CD4-positive, alpha-beta T cell treated with Interferon gamma for 1 hour (primary cell): ENCODE measurements around the gene RBL2.
"Not testable (repeated sequence)": the region's sequence is repeated elsewhere in the genome, so short reads cannot be mapped to it uniquely, and the experiment has no call there.

Experiments used
- DNase-seq: peaks from one replicate; pipeline ENCODE4 v3.0.0-alpha.2; 2020

RBL2 gene

GRCh38 chr16:53509906-53510703 lies 75.8 kb downstream of the RBL2 start:
- DNase-seq, result peak; percentile 39

DNA sequence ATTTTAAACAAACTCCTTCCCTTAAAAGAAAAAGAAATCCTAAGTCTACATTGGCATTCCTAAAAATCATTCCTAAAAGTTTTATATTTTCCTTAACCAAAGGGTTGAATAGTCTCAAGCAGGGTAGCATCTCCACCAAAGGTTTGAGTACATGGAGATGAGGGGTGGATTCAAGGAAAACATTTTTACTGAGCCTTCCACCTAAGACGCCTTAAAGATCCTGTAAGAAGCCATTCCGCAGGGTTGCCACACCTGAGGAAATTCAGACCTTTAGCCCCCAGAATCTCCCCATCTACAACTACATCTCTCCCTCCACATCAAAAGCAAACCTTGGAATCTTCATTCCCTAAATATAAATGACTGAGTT lies 76.4 kb downstream of the RBL2 start:
- no peak for DNase-seq

- DNase-seq, result no peak
Observed at GRCh38 chr16:53511084-53511402, 76.8 kb downstream of the RBL2 start.

- no peak for DNase-seq
Observed at GRCh38 chr16:53511403-53512280, 77.4 kb downstream of the RBL2 start.

DNA sequence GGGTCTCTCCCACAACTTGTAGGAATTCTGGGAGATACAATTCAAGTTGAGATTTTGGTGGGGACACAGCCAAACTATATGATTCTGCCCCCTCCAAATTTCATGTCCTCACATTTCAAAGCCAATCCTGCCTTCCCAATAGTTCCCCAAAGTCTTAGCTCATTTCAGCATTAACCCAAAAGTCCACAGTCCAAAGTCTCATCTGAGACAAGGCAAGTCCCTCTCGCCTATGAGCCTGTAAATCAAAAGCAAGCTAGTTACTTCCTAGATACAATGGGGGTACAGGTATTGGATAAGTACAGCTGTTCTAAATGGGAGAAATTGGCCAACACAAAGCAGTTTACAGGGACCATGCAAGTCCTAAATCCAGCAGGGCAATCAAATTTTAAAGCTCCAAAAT lies 78.5 kb downstream of the RBL2 start:
- not testable (repeated sequence) for DNase-seq

GRCh38 chr16:53515259-53515658 lies 81.0 kb downstream of the RBL2 start:
- no peak for DNase-seq

DNA sequence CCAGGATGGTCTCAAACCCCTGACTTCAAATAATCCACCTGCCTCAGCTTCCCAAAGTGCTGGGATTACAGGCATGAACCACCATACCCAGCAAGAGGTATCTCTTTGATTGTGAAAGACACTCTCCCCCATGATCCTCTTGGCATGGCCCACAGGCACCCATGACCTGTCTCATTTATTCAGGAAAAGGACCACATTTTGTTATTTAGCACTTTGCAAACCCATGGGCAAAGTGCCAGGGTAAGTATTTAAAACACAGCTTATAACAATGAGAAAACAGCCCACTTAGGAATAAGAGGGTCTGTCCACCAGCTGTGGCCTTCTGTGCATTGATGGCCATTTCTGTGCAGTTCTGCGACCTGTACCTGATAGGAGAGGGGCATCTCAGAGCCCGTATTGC lies 81.5 kb downstream of the RBL2 start:
- no peak for DNase-seq

DNA sequence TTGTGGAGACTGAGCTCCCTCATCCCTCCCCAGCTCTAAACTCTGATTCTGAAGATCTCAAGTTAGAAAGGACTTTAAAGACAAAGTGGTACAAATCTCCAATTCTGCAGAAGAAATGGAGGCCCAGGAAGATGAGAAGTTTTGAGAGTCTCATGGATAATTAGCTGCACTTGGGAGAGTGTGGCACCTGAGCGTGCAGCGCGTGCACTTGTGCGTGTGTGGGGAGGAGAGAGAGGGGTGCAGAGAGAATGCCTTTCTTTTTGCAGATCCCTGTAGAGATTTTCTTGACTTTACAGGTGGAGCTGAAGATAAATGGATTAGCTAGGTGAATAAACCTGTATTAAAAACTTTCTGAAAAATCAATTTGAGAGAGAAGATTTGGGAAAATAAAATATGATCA lies 83.6 kb downstream of the RBL2 start:
- no peak for DNase-seq

DNA sequence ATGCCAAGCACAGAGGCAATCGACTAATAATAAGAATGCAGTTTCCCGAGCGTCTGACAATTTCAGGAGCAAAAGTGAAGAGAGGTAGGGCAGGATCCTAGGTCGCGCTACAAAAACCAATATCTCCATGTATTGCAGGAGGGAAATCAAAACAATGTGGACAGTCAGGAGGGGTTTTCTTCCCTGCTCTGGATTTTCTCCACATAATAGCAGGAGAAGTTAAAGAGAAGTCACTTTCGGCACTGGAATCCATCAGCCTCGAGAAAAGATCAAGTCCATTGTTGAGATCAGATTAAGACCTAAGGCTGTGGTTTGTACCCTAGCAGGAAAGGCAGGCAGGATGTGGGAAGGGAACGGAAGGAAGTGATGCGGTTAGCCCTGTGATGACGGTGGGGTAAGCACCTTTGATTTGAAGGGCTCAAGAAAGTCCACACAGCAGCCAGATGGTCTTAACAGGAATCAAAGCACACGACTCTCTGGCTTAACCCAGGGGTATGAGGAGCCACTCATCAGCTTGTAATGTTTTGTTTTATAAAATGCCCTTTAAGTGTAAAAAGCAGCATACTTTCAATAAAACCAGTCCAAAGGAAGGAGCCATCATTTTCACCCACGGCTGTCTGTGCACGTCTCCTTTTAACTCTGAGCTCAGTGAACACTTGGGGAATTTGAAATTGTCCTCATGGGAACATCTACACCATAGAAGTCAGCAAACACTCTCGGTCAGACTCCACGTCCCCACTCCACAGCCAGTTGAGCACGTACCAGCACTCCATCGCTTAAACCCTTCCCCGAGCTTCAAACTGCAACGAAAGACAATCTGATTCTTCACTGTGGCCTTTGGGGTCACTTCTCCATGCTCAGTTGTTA lies 84.5 kb downstream of the RBL2 start:
- peak; percentile 84 for DNase-seq

GRCh38 chr16:53519417-53520091 lies 85.3 kb downstream of the RBL2 start:
- no peak for DNase-seq

DNA sequence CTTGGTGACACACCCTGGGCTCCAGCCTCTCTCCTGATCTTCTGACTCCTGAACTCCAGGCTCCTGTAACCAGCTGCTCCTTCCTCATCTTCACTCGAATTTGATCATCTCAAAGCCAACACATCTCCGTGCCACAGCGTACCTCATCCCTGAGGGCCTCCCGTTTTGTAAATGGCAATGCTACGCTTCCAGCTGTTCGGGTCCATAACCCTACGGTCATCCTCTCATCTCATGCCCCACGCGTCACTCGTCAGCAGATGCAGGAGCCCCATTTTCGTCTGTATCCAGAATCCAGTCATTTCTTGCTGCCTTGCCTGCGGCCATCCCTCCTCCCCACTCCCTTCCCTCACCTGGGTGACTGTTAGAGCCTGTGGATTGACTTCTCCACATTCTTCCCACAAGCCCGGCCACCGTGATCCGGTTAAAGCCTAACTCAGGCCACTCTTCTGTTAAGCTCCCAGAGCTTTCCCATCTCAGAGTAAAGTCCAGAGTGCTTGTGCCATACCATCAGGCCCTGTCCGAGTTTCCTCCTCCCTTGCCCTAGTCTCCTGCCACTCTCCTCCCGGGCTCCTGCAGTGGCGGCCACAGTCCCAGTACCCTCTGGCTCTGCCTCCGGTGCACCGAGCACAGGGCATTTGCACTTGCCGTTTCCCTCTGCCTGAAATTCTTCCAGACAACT lies 89.0 kb downstream of the RBL2 start:
- DNase-seq, result no peak

- no peak for DNase-seq
Observed at GRCh38 chr16:53523971-53524548, 89.8 kb downstream of the RBL2 start.

DNA sequence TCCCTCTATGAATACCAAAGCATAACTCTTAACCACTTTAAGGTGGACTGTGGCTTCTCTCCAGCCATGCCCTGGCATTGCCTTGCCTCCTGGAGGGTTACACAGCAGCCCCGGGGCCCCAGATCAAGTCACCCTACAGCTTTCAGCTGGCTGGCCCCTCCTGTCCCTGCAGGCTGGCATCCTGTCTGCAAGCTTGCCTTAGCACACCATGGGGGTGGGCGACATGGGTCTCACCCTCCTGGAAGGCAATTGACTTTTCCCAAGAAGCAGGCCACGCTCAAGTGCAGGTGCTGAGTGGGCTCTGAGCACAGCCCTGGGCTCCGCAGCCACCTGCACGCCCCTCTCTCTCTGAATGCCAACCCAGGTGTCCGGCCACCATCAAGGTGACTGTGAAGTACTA lies 94.5 kb downstream of the RBL2 start:
- no peak for DNase-seq

DNA sequence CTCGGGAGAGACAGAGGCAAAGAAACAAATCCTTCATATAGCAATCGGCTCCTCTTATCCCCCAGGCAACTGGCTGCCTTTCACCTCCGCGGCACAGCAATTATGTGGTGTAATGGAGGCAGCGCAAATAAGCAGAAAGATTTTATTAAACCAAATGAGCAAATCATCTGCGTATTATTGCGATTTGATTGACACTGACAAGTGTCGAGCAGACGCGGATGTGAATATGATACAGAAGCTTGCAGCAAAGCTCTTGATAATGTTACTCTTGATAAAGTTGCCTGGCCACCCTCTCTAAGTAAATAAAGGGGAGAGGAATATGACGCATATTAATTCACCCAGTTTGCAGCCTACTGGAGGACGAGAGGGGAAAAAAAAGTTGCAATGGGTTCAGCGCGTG lies 95.2 kb downstream of the RBL2 start:
- DNase-seq, result no peak

GRCh38 chr16:53530046-53530445 lies 95.8 kb downstream of the RBL2 start:
- no peak for DNase-seq

- no peak for DNase-seq
Observed at GRCh38 chr16:53530741-53531140, 96.5 kb downstream of the RBL2 start.

DNA sequence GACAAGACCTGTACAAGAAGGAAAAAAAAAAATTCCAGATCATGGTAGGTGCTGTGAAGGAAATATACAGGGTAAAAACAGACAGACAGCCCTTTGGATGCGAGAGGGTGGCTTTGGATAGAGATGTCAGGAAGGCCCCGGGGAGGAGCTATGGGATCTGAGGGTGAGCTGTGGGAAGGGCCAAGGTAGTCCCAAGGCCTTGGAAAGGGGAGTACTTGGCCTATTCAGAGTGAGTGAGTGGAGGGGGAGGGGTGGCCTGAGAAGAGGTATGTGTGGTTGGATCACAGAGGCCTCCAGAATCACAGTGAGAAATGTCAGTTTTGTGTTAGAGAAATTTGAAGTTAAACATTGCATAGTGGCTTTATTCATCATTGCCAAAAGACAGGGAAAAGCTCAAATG lies 99.9 kb downstream of the RBL2 start:
- no peak for DNase-seq

DNA sequence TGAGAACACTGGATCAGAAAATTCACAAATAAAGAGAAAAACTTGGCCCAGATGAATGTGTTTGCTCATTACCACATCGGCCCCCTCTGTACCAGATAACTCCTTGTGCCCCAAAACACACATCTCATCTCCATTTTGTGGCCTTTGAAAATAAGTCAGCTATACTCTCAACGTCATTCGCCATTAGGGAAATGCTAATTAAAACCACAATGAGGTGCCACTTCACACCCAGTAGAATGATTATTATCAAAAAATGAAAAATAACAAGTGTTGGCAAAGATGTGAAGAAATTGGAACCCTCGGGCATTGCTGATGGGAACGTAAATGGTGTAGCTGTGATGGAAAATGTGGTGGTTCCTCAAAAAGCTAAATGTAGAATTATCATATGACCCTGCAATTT lies 103.4 kb downstream of the RBL2 start:
- DNase-seq, result no peak

DNA sequence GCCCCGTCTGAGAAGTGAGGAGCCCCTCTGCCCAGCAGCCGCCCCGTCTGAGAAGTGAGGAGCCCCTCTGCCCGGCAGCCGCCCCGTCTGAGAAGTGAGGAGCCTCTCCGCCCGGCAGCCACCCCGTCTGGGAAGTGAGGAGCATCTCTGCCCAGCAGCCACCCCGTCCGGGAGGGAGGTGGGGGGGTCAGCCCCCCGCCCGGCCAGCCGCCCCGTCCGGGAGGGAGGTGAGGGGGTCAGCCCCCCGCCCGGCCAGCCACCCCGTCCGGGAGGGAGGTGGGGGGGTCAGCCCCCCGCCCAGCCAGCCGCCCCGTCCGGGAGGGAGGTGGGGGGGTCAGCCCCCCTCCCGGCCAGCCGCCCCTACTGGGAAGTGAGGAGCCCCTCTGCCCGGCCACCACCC lies 105.1 kb downstream of the RBL2 start:
- DNase-seq, result not testable (repeated sequence)

- not testable (repeated sequence) for DNase-seq
Observed at GRCh38 chr16:53539759-53540718, 105.8 kb downstream of the RBL2 start.
